ENCODE data around the gene LEMD3. TPM values are rescaled to one million over a fixed set of nuclear protein-coding genes. Genes with fewer than 3 reads are reported as not detected.

Gene LEMD3
- total RNA-seq, 1 donor from 2014 or later = 25.5 TPM

DNA sequence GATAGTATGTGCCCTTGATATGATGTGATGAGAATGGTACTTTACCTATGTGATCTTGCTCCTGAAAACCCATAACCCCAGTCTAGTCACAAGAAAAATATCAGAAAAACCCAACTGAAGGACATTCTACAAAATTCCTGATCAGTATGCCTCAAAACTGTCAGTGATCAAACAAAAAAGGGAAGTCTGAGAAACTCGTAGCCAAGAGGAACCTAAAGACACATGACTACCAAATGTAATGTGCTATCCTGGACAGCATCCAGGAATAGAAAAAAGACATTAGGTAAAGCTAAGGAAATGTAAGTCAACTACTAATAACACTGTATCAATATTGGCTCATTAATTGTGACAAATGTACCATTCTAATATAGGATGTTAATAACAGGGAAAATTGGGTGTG lies 44.1 kb upstream of the LEMD3 start:
- Histone ChIP-seq H3K4me3 (ENCODE audit: low read depth, low read length) (no peak overlapping the region), H3K27me3 (ENCODE audit: control insufficient read depth, insufficient read depth, low read length) (peaks cover 8% of the 10 kb centered on the region), H3K36me3 (ENCODE audit: control insufficient read depth, insufficient read depth, low read length) (no peaks in the 10 kb centered on the region)
- TF ChIP-seq, protein P1, sequence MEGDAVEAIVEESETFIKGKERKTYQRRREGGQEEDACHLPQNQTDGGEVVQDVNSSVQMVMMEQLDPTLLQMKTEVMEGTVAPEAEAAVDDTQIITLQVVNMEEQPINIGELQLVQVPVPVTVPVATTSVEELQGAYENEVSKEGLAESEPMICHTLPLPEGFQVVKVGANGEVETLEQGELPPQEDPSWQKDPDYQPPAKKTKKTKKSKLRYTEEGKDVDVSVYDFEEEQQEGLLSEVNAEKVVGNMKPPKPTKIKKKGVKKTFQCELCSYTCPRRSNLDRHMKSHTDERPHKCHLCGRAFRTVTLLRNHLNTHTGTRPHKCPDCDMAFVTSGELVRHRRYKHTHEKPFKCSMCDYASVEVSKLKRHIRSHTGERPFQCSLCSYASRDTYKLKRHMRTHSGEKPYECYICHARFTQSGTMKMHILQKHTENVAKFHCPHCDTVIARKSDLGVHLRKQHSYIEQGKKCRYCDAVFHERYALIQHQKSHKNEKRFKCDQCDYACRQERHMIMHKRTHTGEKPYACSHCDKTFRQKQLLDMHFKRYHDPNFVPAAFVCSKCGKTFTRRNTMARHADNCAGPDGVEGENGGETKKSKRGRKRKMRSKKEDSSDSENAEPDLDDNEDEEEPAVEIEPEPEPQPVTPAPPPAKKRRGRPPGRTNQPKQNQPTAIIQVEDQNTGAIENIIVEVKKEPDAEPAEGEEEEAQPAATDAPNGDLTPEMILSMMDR (IDR thresholded peaks at IDR 0.05; ENCODE audit: insufficient read depth, low read length, severe bottlenecking) = no peak
- DNase-seq (ENCODE audit: low read depth) (no peak), FAIRE-seq (peak; percentile 89)

GRCh38 chr12:65125975-65126374 lies 43.4 kb upstream of the LEMD3 start:
- TF ChIP-seq, protein P1 (IDR thresholded peaks at IDR 0.05; ENCODE audit: insufficient read depth, low read length, severe bottlenecking) = no peak
- FAIRE-seq (no peak), DNase-seq (ENCODE audit: low read depth) (no peak)
- Histone ChIP-seq H3K27me3 (ENCODE audit: control insufficient read depth, insufficient read depth, low read length) (peaks cover 7% of the 10 kb centered on the region), H3K4me3 (ENCODE audit: low read depth, low read length) (no peak overlapping the region), H3K36me3 (ENCODE audit: control insufficient read depth, insufficient read depth, low read length) (no peaks in the 10 kb centered on the region)

GRCh38 chr12:65126482-65126881 lies 42.9 kb upstream of the LEMD3 start:
- TF ChIP-seq, protein P1 (IDR thresholded peaks at IDR 0.05; ENCODE audit: insufficient read depth, low read length, severe bottlenecking) = no peak
- DNase-seq (ENCODE audit: low read depth) (no peak), FAIRE-seq (no peak)
- Histone ChIP-seq H3K36me3 (ENCODE audit: control insufficient read depth, insufficient read depth, low read length) (no peaks in the 10 kb centered on the region), H3K27me3 (ENCODE audit: control insufficient read depth, insufficient read depth, low read length) (peaks cover 7% of the 10 kb centered on the region), H3K4me3 (ENCODE audit: low read depth, low read length) (no peak overlapping the region)

DNA sequence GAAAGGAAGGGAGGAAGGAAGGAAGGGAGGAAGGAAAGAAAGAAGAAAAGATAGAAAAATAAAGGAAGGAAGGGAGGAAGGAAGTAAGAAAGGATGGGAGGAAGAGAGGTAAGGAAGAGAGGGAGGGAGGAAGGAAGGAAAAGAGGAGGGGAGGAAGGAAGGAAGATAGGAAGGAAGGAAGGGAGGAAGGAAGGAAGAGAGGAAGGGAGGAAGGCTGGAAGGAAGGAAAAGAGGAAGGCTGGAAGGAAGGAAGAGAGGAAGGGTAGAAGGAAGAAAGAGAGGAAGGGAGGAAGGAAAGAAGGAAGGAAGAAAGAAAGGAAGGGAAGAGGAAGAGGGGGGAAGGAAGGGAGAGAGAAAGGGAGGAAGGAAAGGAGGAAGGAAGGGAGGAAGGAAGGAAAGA lies 35.5 kb upstream of the LEMD3 start:
- H3K36me3 ChIP-seq (ENCODE audit: control insufficient read depth, insufficient read depth, low read length) = no peaks in the 10 kb centered on the region
- H3K27me3 ChIP-seq (ENCODE audit: control insufficient read depth, insufficient read depth, low read length) = peaks cover 2% of the 10 kb centered on the region
- no peak for DNase-seq (ENCODE audit: low read depth)
- no peak overlapping the region for H3K4me3 ChIP-seq (ENCODE audit: low read depth, low read length)
- no peak for FAIRE-seq
- TF ChIP-seq, protein P1 (IDR thresholded peaks at IDR 0.05; ENCODE audit: insufficient read depth, low read length, severe bottlenecking) = no peak

DNA sequence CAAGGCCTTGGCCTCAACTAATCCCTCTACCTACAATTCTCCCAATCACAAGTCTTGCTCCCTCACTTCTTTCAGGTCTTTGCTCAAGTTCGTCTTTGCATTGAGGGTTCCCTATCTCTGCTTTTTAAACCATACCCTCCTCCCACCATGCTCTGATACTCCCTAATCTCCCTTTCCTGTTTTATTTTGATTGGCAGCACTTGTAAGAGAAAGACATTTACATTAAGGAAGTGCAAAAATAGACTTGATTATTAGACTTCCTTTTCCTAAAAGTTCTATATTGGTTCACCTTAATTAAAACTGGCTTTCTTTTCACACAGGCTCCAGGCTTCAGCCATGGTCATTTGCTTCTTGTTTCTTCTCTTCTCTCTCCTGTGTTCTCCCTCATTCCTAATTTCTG lies 30.0 kb upstream of the LEMD3 start:
- Histone ChIP-seq H3K4me3 (ENCODE audit: low read depth, low read length) (no peak overlapping the region), H3K36me3 (ENCODE audit: control insufficient read depth, insufficient read depth, low read length) (no peaks in the 10 kb centered on the region), H3K27me3 (ENCODE audit: control insufficient read depth, insufficient read depth, low read length) (peaks cover 3% of the 10 kb centered on the region)
- FAIRE-seq (no peak), DNase-seq (ENCODE audit: low read depth) (no peak)
- TF ChIP-seq, protein P1 (IDR thresholded peaks at IDR 0.05; ENCODE audit: insufficient read depth, low read length, severe bottlenecking) = no peak

DNA sequence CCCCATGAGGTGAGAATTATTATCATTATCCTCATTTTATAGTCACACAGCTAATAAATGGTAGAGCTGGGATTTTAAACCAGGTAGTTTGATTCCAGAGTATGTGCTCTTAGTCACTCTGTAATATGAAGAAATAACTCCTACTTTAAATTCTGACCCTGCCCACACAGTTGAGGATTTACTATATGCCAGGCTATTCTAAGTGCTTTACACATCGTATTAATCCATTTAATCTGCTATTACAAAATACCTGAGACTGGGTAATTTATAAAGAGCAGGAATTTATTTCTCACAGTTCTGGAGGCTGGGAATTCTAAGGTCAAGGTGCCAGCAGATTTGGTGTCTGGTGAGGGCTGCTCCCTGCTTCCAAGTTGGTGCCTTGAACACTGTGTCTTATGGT lies 28.6 kb upstream of the LEMD3 start:
- FAIRE-seq (no peak), DNase-seq (ENCODE audit: low read depth) (no peak)

More for the DNA sequence above, 28.6 kb upstream of the LEMD3 start:
- Histone ChIP-seq H3K36me3 (ENCODE audit: control insufficient read depth, insufficient read depth, low read length) (no peaks in the 10 kb centered on the region), H3K4me3 (ENCODE audit: low read depth, low read length) (no peak overlapping the region), H3K27me3 (ENCODE audit: control insufficient read depth, insufficient read depth, low read length) (peaks cover 4% of the 10 kb centered on the region)
- TF ChIP-seq, protein P1 (IDR thresholded peaks at IDR 0.05; ENCODE audit: insufficient read depth, low read length, severe bottlenecking) = no peak
